IgD-negative memory B cell (primary cell): ENCODE data around the gene TEX26. TPM values are rescaled to one million over a fixed set of nuclear protein-coding genes. Genes with fewer than 3 reads are reported as not detected.

Experiments
- H3K27ac Mint-ChIP-seq, 3 donors: one replicate each; pipeline ENCODE4 v1.8.0; 2020 to 2022; ENCODE audit warnings: mild to moderate bottlenecking in 3 of 3, mixed read lengths in 3 of 3, moderate library complexity in 1 of 3
- H3K27me3 Mint-ChIP-seq: one replicate; pipeline ENCODE4 v1.8.0; 2021; ENCODE audit warnings: mixed read lengths
- H3K36me3 Mint-ChIP-seq: one replicate; pipeline ENCODE4 v1.8.0; 2020; ENCODE audit warnings: mild to moderate bottlenecking, mixed read lengths
- H3K4me1 Mint-ChIP-seq, 3 donors: one replicate each; pipeline ENCODE4 v1.8.0; 2020 to 2022; ENCODE audit warnings: mixed read lengths in 3 of 3, mild to moderate bottlenecking in 1 of 3
- H3K4me3 Mint-ChIP-seq, 4 donors: one replicate each; pipeline ENCODE4 v1.8.0; 2020 to 2022; ENCODE audit warnings: mild to moderate bottlenecking in 4 of 4, mixed read lengths in 4 of 4, moderate library complexity in 3 of 4
- H3K9me3 Mint-ChIP-seq, 3 donors: one replicate each; pipeline ENCODE4 v1.8.0; 2020 to 2021; ENCODE audit warnings: mixed read lengths in 3 of 3, mild to moderate bottlenecking in 1 of 3
- polyA plus RNA-seq: library from polyadenylated mRNA; unstranded; fragments of 300-500 nt; fragmentation: Illumina TruSeq; gene quantifications from one replicate; pipeline ENCODE4 v1.2.3, GENCODE V29; 2021

Gene TEX26
- not detected for polyA plus RNA-seq

DNA sequence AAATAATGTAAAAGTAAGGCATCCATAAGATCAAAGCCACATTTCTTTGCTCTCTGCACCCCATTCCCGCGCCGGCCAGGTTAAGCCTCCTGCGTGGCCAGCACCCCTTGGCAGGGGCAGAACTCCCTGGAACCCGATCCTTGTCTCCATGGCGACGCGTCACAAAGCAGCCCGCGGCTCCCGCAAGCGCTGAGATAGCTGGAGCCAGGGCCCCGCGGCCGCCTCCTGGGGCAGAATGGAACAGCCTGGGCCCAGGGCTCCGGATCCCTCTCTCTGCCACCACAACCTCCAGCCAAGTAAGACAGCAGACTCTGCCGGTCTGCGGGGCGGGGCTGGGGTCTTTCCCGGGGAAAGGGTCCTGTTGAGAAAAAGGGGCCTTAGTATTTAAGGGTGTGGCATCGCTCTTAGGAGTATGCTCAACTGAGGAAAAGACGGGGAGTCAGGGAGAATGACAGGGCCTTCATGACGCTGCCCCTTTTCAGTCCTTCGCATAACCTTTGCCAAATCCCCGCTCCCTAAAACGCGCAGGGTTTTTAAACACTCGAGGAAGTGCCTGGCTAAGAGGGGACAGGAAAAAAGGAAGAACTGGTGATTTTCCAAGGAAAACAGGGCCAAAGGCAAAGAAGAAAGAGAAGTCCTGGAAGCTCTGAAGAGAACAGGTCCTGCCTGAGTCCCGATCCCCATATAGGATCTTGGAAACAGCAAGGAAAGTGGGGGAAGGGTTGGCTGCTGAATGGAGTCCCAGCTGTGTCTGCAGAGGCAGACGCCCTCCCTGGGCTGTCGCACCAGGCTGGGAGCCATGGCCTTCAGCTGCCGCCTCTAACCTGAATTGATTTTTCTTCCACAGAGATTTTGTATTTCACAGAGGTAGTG, at the start of gene TEX26:
Gene TEX26, plus strand, starts transcription at position 176 of the 873 bp plus-strand sequence. Its CDS starts 60 bp downstream, at position 236.
- peaks cover 9% of the 10 kb centered on the region for H3K27me3 Mint-ChIP-seq
- no peak within 1 kb of the TSS for H3K27ac Mint-ChIP-seq
- H3K9me3 Mint-ChIP-seq: peaks cover 0 to 13% (median 5%) of the 10 kb centered on the region in 3 donors
- no peaks in the 10 kb centered on the region for H3K36me3 Mint-ChIP-seq
- peaks cover 0 to 1% (median 0%) of the 10 kb centered on the region in 3 donors for H3K4me1 Mint-ChIP-seq
- no peak within 1 kb of the TSS for H3K4me3 Mint-ChIP-seq

DNA sequence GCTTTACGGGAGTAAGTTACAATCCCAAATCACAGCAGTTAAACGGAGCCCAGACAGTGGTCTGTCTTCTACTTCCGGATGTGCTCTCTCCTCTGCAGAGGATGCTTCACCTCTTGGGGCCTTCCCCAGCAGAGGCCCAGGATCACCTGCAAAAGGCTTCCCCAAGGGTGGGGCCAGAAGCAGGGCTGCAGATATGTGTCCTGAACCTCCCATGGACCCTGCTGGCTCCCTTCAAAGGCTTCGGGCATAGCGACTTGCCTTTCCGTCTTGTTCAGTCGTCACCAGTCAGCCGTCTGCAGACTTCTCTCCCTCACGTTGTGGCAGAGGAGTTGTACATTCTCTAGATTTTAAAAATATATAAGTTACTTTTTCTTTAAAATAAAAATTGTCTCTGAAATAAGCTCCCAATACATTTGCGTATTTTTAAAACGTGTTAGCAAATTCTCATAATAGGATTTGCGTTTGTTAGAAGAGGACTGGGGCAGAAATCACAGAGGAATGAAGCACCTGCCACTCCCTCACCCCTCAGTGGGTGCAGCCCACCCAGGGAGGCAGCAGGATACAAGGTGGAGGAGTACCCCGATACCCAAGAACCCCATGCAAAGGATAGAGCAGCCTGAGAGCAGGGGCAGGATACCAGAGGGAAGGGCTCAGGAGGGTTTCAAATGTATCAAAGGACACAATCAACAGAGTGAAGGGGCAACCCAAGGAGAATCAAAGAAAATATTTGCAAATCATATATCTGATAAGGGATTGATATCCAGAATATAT, 49.3 kb upstream of the TEX26 start:
- Mint-ChIP-seq H3K4me1 (no peaks in the 10 kb centered on the region), H3K4me3 (no peak overlapping the region), H3K36me3 (peaks cover 3% of the 10 kb centered on the region), H3K27ac (no peak overlapping the region), H3K9me3 (peaks cover 2 to 17% (median 6%) of the 10 kb centered on the region in 3 donors), H3K27me3 (peaks cover 8% of the 10 kb centered on the region)

DNA sequence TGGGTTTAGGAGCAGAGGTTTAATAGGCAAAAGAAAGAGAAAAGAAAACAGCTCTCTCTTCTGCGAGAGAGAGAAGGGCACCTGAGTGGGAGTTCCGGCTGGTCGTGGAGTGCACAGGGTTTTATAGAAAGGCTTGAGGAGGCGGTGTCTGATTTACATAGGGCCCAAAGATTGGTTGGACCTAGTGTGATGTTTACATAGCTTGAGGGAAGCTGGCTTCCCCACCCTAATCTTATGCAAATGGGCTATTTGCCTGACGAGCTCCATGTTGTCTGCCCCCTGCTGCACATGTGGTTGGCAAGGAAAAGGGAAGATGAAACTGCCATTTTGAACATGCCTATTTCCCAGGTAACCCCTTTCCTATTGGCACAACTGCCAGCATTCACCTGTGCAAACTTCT, 47.9 kb upstream of the TEX26 start:
- Mint-ChIP-seq H3K27ac (peak overlapping the region in 1 of 3 donors; percentile 50), H3K4me1 (no peaks in the 10 kb centered on the region), H3K27me3 (peaks cover 6% of the 10 kb centered on the region), H3K4me3 (no peak overlapping the region), H3K9me3 (peaks cover 6 to 17% (median 6%) of the 10 kb centered on the region in 3 donors), H3K36me3 (peaks cover 3% of the 10 kb centered on the region)

DNA sequence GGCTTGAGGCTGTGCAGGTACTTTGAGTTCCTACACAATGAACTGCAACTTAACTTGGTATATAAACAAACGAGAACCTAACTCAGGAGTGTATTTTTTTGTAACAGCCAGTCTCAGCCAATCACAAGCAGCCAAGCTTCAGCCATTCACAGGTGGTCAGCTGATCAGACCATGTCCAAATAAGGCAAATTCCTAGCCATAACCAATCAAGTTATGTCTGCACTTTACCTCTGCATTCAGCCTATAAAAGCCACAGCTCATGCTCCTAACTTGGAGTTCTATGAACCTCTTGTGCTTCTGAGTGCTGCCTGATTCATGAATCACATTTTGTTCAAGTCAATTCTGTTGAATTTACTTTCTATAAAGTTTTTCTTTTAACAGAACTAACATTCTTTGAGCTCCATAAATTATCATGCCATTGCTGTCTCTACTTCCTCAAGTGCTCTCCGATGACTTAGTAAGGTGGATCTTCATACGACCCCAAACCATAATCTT, 43.2 kb upstream of the TEX26 start:
- Mint-ChIP-seq H3K4me3 (no peak overlapping the region), H3K9me3 (peaks cover 4 to 12% (median 7%) of the 10 kb centered on the region in 3 donors), H3K27me3 (peaks cover 14% of the 10 kb centered on the region), H3K27ac (no peak overlapping the region), H3K4me1 (no peaks in the 10 kb centered on the region), H3K36me3 (no peaks in the 10 kb centered on the region)

DNA sequence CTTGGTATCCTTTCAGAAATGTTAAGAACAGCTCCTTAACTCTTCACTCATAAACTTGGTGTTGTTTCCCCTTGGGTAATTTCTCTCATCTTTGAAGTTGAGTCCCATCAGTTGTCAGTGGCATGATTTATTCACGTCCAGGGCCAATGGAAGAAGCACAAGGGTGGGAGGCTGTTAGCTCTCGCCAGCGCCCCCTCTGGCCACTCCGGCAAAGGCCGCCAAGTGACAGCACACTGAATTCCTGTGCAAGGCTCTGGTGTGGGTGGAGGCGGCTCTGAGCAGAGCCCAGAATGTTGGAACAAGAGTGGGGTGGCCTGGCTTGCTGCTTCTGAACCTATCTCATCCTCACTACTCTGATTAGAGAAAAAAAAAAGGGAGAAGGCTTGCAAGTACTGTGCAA, 39.5 kb upstream of the TEX26 start:
- Mint-ChIP-seq H3K9me3 (peaks cover 0 to 5% (median 2%) of the 10 kb centered on the region in 3 donors), H3K4me3 (no peak overlapping the region), H3K36me3 (no peaks in the 10 kb centered on the region), H3K27me3 (peaks cover 22% of the 10 kb centered on the region), H3K4me1 (no peaks in the 10 kb centered on the region), H3K27ac (no peak overlapping the region)

DNA sequence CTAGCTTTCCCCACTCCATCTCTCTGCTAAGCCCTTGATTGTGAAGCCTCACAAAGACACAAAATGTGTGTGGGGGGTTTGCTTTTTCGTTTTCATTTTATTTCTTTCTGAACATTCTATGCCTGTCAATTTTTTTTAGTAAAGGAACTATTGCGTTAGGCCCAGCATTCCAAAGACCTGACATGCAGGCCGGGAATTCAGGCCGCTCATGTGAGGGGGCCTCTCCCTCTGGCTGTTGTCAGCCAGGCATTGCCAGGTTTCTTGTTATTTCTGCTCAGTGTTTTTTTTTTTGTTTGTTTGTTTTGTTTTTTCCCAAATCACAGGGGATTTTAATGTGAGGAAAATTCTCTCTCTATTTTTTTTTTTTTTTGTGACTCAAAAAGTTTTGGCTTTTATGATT, 36.7 kb upstream of the TEX26 start:
- H3K27ac Mint-ChIP-seq: no peak overlapping the region
- no peaks in the 10 kb centered on the region for H3K36me3 Mint-ChIP-seq
- H3K9me3 Mint-ChIP-seq: peaks cover 0 to 2% (median 0%) of the 10 kb centered on the region in 3 donors
- no peak overlapping the region for H3K4me3 Mint-ChIP-seq
- peaks cover 31% of the 10 kb centered on the region for H3K27me3 Mint-ChIP-seq
- H3K4me1 Mint-ChIP-seq: peaks cover 0 to 5% (median 0%) of the 10 kb centered on the region in 3 donors

DNA sequence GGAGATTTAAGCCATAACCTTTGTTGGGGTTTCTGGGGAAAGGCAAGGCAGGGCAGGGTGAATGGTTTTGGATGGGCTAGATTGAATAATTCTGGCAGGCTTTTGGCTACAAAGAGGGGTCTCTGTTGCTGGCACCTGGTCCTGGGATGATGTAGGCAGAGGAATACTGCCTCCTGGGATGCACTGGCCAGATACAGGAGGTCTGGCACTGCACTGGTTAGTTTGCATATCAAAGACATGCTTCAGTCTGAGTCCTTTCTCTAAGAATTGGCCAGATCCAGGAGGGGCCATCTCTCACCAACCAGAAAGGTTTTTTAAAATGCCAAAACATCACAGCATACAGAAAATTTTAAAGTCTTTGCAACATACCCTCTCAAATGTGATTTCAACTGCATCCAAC, 34.4 kb upstream of the TEX26 start:
- H3K27ac Mint-ChIP-seq: no peak overlapping the region
- H3K9me3 Mint-ChIP-seq: peaks cover 0 to 2% (median 0%) of the 10 kb centered on the region in 3 donors
- H3K4me1 Mint-ChIP-seq: peaks cover 0 to 6% (median 0%) of the 10 kb centered on the region in 3 donors
- H3K27me3 Mint-ChIP-seq: peaks cover 23% of the 10 kb centered on the region
- no peaks in the 10 kb centered on the region for H3K36me3 Mint-ChIP-seq
- H3K4me3 Mint-ChIP-seq: no peak overlapping the region

DNA sequence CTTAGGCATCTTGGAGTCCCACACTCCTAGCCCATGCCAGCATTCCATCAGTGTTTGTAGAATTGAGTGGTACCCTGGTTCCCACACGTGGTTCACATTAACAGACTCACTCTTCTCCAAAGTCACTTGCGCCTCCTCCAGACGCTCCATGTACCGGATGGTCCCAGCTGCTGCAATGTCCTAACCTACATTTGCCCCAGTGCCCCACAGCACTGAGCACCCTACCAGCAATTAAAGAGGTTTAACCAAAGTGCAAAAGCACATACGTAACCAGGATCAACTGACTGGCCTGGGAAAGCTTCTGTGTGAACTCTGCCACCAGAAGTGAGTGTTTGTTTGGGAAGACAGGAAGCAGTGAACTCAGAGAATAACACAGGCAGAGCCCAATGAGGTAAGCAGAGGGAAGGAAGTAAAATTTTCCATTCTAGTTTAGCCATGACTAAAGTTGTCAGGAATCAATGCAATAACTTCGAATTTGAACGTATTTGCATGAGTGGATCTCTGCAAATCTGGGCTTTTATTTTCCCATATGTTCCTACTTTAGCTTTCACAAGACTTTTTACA, 33.7 kb upstream of the TEX26 start:
- H3K27me3 Mint-ChIP-seq: peaks cover 28% of the 10 kb centered on the region
- peaks cover 0 to 2% (median 0%) of the 10 kb centered on the region in 3 donors for H3K9me3 Mint-ChIP-seq
- H3K27ac Mint-ChIP-seq: no peak overlapping the region
- peaks cover 0 to 6% (median 0%) of the 10 kb centered on the region in 3 donors for H3K4me1 Mint-ChIP-seq
- no peak overlapping the region for H3K4me3 Mint-ChIP-seq
- H3K36me3 Mint-ChIP-seq: no peaks in the 10 kb centered on the region

DNA sequence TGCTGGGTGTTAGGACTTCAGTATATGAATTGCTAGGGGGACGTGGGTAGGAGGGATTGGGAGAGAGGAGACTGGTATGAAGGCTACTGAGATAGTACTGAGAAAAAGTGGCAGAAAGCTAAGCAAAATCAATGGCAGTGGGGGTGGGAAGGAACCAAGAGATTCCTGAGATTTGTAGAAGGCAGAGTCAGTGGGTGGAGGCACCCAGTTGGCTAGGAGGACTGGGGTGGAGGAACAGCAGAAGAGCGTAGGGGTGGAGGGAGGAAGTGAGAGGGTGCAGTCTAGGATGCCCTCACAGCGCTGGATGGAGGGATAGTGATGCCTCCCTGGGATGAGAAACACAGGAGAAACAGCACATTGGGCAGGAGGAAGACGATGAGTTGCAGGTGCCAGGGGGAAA, 32.0 kb upstream of the TEX26 start:
- Mint-ChIP-seq H3K27ac (no peak overlapping the region), H3K4me1 (peaks cover 0 to 7% (median 0%) of the 10 kb centered on the region in 3 donors), H3K9me3 (peaks cover 0 to 2% (median 0%) of the 10 kb centered on the region in 3 donors), H3K36me3 (no peaks in the 10 kb centered on the region), H3K27me3 (peaks cover 44% of the 10 kb centered on the region), H3K4me3 (no peak overlapping the region)

DNA sequence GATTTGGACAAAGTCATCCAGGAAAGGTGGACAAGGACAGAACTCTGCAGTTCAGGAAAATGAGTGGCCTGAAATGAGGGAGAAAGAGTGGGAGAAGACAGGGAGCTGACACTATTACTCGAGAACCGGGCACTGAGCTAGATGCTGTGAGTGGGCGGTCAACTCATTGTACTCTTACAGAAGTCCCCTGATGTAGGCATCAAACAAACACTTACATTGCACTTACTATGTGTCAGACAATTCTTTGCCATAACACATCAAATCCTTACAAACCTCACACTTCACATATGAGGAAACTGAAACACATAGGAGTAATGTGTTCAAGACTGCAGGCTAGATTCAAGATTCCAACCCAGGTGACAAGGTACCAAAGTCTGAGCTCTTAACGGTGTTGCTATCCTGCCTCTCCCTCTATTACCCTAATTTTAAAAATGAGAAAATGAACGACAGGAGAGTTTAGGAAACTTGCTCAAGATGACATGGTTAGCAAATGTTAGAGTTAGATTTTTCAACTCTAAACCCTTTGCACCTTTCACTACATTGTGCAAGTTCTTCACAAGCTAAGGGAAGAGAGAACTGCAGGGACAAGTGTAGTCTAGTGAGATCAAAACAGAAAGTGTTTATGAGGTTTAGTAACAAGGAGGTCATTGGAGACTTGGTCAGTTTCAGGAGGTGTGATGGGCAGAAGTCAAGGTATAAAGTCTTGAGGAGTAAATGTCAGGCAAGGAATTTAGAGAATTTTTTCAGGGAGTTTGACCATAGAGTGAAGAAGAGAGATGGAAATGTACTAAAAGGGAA, 31.3 kb upstream of the TEX26 start:
- Mint-ChIP-seq H3K36me3 (no peaks in the 10 kb centered on the region), H3K4me3 (no peak overlapping the region), H3K4me1 (peaks cover 0 to 9% (median 0%) of the 10 kb centered on the region in 3 donors), H3K27ac (no peak overlapping the region), H3K9me3 (peaks cover 0 to 2% (median 0%) of the 10 kb centered on the region in 3 donors), H3K27me3 (peaks cover 44% of the 10 kb centered on the region)

DNA sequence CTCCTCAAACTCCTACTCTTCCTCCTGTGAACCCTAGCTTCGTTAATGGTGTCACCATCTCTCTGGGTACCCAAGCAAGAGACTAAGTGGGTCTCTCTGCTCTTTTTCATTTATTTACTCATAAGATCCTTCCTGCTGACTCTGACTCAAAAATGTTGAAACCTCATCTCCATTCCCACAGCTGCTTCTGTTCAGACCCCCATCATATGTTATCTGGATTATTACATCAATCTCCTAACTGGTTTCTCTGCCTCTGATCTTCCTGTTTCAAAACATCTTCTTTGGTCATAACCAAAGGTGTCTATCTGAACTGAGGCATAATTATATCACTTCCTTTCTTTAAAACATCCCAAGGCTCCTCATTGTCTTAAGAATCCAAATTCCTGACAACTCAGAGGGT, 28.4 kb upstream of the TEX26 start:
- Mint-ChIP-seq H3K4me3 (no peak overlapping the region), H3K27ac (peak overlapping the region in 1 of 3 donors; percentile 17), H3K27me3 (peaks cover 47% of the 10 kb centered on the region), H3K36me3 (peaks cover 3% of the 10 kb centered on the region), H3K4me1 (peaks cover 0 to 18% (median 3%) of the 10 kb centered on the region in 3 donors), H3K9me3 (peaks cover 0 to 2% (median 0%) of the 10 kb centered on the region in 3 donors)

DNA sequence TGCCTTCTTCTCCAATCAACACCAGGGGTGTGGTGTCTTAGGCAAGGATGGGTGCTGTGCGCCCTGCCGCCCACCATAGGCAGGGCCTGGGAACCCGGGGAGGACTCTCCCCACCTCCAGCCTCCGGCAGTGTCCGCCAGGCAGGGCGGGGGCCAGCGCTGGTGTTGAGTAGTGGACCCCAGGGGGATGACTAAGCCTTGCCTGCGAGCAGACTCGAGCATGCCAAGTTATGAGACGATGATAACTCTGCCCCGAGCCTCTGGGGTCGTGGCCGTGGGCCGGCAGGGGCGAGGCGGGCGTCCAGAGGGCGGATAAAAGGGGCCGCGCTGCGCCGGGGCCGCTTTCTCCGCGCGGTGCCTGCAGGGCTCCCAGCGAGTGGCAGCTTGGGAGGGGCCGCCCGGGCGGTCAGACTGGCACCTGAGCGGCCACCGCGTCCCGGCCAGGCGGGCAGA, 26.5 kb upstream of the TEX26 start, which contains the start of gene MEDAG:
Gene MEDAG, plus strand, starts transcription at position 340 of the 452 bp plus-strand sequence. CDS start 245 bp downstream, outside the sequence.
- H3K27me3 Mint-ChIP-seq: peaks cover 40% of the 10 kb centered on the region
- peaks cover 0 to 14% (median 3%) of the 10 kb centered on the region in 3 donors for H3K4me1 Mint-ChIP-seq
- H3K9me3 Mint-ChIP-seq: peaks cover 0 to 2% (median 0%) of the 10 kb centered on the region in 3 donors
- H3K36me3 Mint-ChIP-seq: peaks cover 3% of the 10 kb centered on the region
- peak within 1 kb of the TSS in 1 of 3 donors; percentile 33 for H3K27ac Mint-ChIP-seq
- peak within 1 kb of the TSS in 2 of 4 donors; percentile 46 to 81 for H3K4me3 Mint-ChIP-seq

DNA sequence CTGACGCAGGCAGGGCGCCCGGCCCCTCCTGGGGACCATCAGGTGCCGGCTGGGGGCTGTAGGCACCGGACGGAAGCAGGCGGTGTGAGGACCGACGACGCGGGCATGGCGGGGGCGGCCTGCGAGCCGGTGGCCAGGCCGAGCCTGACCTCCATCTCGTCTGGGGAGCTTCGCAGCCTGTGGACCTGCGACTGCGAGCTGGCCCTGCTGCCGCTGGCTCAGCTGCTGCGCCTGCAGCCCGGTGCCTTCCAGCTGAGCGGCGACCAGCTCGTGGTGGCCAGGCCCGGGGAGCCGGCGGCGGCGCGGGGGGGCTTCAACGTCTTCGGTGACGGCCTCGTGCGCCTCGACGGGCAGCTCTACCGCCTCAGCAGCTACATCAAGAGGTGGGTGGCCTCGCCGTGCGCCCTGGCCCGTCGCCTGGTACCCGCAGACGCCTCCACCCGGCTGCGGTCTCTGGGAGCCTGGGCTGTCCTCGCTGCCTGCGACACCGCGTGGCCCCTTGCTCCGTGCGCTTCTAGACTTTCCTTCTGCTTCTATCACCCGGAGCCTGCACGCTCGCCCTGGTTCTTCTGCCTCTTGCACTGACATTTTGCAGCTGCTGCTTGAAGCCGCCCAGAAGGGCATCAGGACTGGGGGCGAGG, 25.9 kb upstream of the TEX26 start:
- H3K27ac Mint-ChIP-seq: no peak overlapping the region
- H3K4me3 Mint-ChIP-seq: no peak overlapping the region
- peaks cover 3% of the 10 kb centered on the region for H3K36me3 Mint-ChIP-seq
- peaks cover 0 to 14% (median 3%) of the 10 kb centered on the region in 3 donors for H3K4me1 Mint-ChIP-seq
- H3K27me3 Mint-ChIP-seq: peaks cover 40% of the 10 kb centered on the region
- peaks cover 0 to 2% (median 0%) of the 10 kb centered on the region in 3 donors for H3K9me3 Mint-ChIP-seq
